ENCODE data around the gene YBX2. TPM values are rescaled to one million over a fixed set of nuclear protein-coding genes. Genes with fewer than 3 reads are reported as not detected.

YBX2 gene
- total and polyA plus RNA-seq, 4 donors, result 0.10 to 5.6 (median 0.60) TPM; not detected in 1

GRCh38 chr17:7241090-7241733 is 53.2 kb downstream of the YBX2 start:
- WGBS, 2 donors, result 27 to 28% methylated on average over 9 of the region's 9 CpGs
- ATAC-seq (ENCODE audit: low FRiP score), result no peak
- peak overlapping the region in 1 of 2 donors; percentile 38 for H3K27ac ChIP-seq (ENCODE audit: low read depth in 1 of 2, low read length in 2 of 2)

GRCh38 chr17:7240375-7240774 is 54.1 kb downstream of the YBX2 start:
- no peak for DNase-seq
- peaks cover 0 to 3% of the 10 kb centered on the region in 2 donors for H3K4me1 ChIP-seq (ENCODE audit: control insufficient read depth in 1 of 2, insufficient read depth in 2 of 2, low read length in 2 of 2)
- no peak for ATAC-seq (ENCODE audit: low FRiP score)
- H3K9me3 ChIP-seq (ENCODE audit: control insufficient read depth, low read length), result no peaks in the 10 kb centered on the region
- no peaks in the 10 kb centered on the region for H3K36me3 ChIP-seq (ENCODE audit: control insufficient read depth in 1 of 2, insufficient read depth in 2 of 2, low read length in 1 of 2)
- intact Hi-C loops (cut with DNase I), result no loop called here
- H3K27me3 ChIP-seq (ENCODE audit: control insufficient read depth in 1 of 2, insufficient read depth in 2 of 2, low read length in 1 of 2), result no peaks in the 10 kb centered on the region
- H3K27ac ChIP-seq (ENCODE audit: low read depth in 1 of 2, low read length in 2 of 2), result no peak overlapping the region
- WGBS, 2 donors, result 64 to 71% methylated on average over 4 of the region's 4 CpGs
- H3K4me3 ChIP-seq (ENCODE audit: low read length in 2 of 2), result no peak overlapping the region

More at GRCh38 chr17:7241090-7241733, 53.2 kb downstream of the YBX2 start:
- no peak for DNase-seq
- Histone ChIP-seq H3K27me3 (ENCODE audit: control insufficient read depth in 1 of 2, insufficient read depth in 2 of 2, low read length in 1 of 2) (no peaks in the 10 kb centered on the region), H3K4me1 (ENCODE audit: control insufficient read depth in 1 of 2, insufficient read depth in 2 of 2, low read length in 2 of 2) (peaks cover 0 to 3% of the 10 kb centered on the region in 2 donors), H3K9me3 (ENCODE audit: control insufficient read depth, low read length) (no peaks in the 10 kb centered on the region), H3K36me3 (ENCODE audit: control insufficient read depth in 1 of 2, insufficient read depth in 2 of 2, low read length in 1 of 2) (peaks cover 0 to 2% of the 10 kb centered on the region in 2 donors), H3K4me3 (ENCODE audit: low read length in 2 of 2) (peak overlapping the region; percentile 29 to 48)
- intact Hi-C loops (cut with DNase I), result no loop called here

GRCh38 chr17:7239091-7240027 is 55.1 kb downstream of the YBX2 start, which contains the start of gene PHF23:
TSS of gene PHF23 (minus strand) at chr17:7239457. CDS start at chr17:7239279, 178 bp downstream.
- Histone ChIP-seq H3K27ac (ENCODE audit: low read depth in 1 of 2, low read length in 2 of 2) (peak within 1 kb of the TSS; percentile 20 to 66), H3K9me3 (ENCODE audit: control insufficient read depth, low read length) (no peaks in the 10 kb centered on the region), H3K27me3 (ENCODE audit: control insufficient read depth in 1 of 2, insufficient read depth in 2 of 2, low read length in 1 of 2) (no peaks in the 10 kb centered on the region), H3K36me3 (ENCODE audit: control insufficient read depth in 1 of 2, insufficient read depth in 2 of 2, low read length in 1 of 2) (no peaks in the 10 kb centered on the region), H3K4me1 (ENCODE audit: control insufficient read depth in 1 of 2, insufficient read depth in 2 of 2, low read length in 2 of 2) (peaks cover 0 to 3% of the 10 kb centered on the region in 2 donors), H3K4me3 (ENCODE audit: low read length in 2 of 2) (peak within 1 kb of the TSS; percentile 93 to 96)
- DNase-seq, result peak; percentile 99
- WGBS, 2 donors, result 1% methylated on average over 61 to 72 of the region's 72 CpGs
- ATAC-seq (ENCODE audit: low FRiP score), result peak; percentile 88
- intact Hi-C loops (cut with DNase I), result no loop called here

GRCh38 chr17:7238420-7239090 is 55.9 kb downstream of the YBX2 start:
- intact Hi-C loops (cut with DNase I), result no loop called here
- WGBS, 2 donors, result 1% methylated on average over 28 to 39 of the region's 39 CpGs
- H3K4me3 ChIP-seq (ENCODE audit: low read length in 2 of 2), result peak overlapping the region; percentile 93 to 96
- peaks cover 0 to 3% of the 10 kb centered on the region in 2 donors for H3K4me1 ChIP-seq (ENCODE audit: control insufficient read depth in 1 of 2, insufficient read depth in 2 of 2, low read length in 2 of 2)
- no peaks in the 10 kb centered on the region for H3K27me3 ChIP-seq (ENCODE audit: control insufficient read depth in 1 of 2, insufficient read depth in 2 of 2, low read length in 1 of 2)
- H3K9me3 ChIP-seq (ENCODE audit: control insufficient read depth, low read length), result no peaks in the 10 kb centered on the region
- no peaks in the 10 kb centered on the region for H3K36me3 ChIP-seq (ENCODE audit: control insufficient read depth in 1 of 2, insufficient read depth in 2 of 2, low read length in 1 of 2)
- H3K27ac ChIP-seq (ENCODE audit: low read depth in 1 of 2, low read length in 2 of 2), result peak overlapping the region; percentile 20 to 66
- peak in 1 of 2 donors; percentile 57 for DNase-seq
- no peak for ATAC-seq (ENCODE audit: low FRiP score)

Other genes starting within 250 kb of the YBX2 start
Only the 30 nearest of the 31 such genes appear.
- gene ASGR2, start 179.8 kb downstream of the YBX2 start, total RNA-seq, result 1 to 10 TPM in 1 of 2 donors, under 1 TPM in 1; 0.75 to 1.6 TPM
- gene ASGR2, start 179.8 kb downstream of the YBX2 start, polyA plus RNA-seq, result under 1 TPM in 1 of 2 donors, not detected in 1; 0.15 TPM
- 1 to 10 TPM; 2.6 to 3.9 TPM for gene ASGR1, start 115.3 kb downstream of the YBX2 start, total RNA-seq
- 1 to 10 TPM; 2.0 to 5.4 TPM for gene ASGR1, start 115.3 kb downstream of the YBX2 start, polyA plus RNA-seq
- 10 to 100 TPM; 23.3 to 54.7 TPM for gene DLG4, start 74.8 kb downstream of the YBX2 start, total RNA-seq
- gene DLG4, start 74.8 kb downstream of the YBX2 start, polyA plus RNA-seq, result 10 to 100 TPM in 1 of 2 donors, 1 to 10 TPM in 1; 6.6 to 15.4 TPM
- 100 to 1,000 TPM; 387 to 486 TPM for gene ACADVL, start 74.7 kb downstream of the YBX2 start, total RNA-seq
- gene ACADVL, start 74.7 kb downstream of the YBX2 start, polyA plus RNA-seq, result 1,000 to 10,000 TPM in 1 of 2 donors, 100 to 1,000 TPM in 1; 159 to 1,724 TPM
- 10 to 100 TPM; 25.2 to 45.6 TPM for gene DVL2, start 60.1 kb downstream of the YBX2 start, total RNA-seq
- 10 to 100 TPM; 10.0 to 25.0 TPM for gene DVL2, start 60.1 kb downstream of the YBX2 start, polyA plus RNA-seq
- gene PHF23, start 55.2 kb downstream of the YBX2 start, total RNA-seq, result 10 to 100 TPM; 24.4 to 30.8 TPM
- gene PHF23, start 55.2 kb downstream of the YBX2 start, polyA plus RNA-seq, result 10 to 100 TPM; 19.2 to 28.4 TPM
- gene GABARAP, start 52.2 kb downstream of the YBX2 start, total RNA-seq, result 100 to 1,000 TPM; 405 to 430 TPM
- 100 to 1,000 TPM; 801 to 895 TPM for gene GABARAP, start 52.2 kb downstream of the YBX2 start, polyA plus RNA-seq
- 100 to 1,000 TPM in 1 of 2 donors, 10 to 100 TPM in 1; 92.9 to 105 TPM for gene CTDNEP1, start 42.9 kb downstream of the YBX2 start, total RNA-seq
- 100 to 1,000 TPM; 112 to 113 TPM for gene CTDNEP1, start 42.9 kb downstream of the YBX2 start, polyA plus RNA-seq
- gene ELP5, start 42.4 kb downstream of the YBX2 start, total RNA-seq, result 10 to 100 TPM; 26.6 to 31.0 TPM
- gene ELP5, start 42.4 kb downstream of the YBX2 start, polyA plus RNA-seq, result 10 to 100 TPM; 26.7 to 51.1 TPM
- gene CLDN7, start 32.2 kb downstream of the YBX2 start, total RNA-seq, result 1 to 10 TPM; 3.3 to 9.9 TPM
- gene CLDN7, start 32.2 kb downstream of the YBX2 start, polyA plus RNA-seq, result 10 to 100 TPM in 1 of 2 donors, 1 to 10 TPM in 1; 1.1 to 37.6 TPM
- gene SLC2A4, start 12.9 kb downstream of the YBX2 start, total RNA-seq, result 1 to 10 TPM; 2.5 to 3.9 TPM
- 1 to 10 TPM in 1 of 2 donors, under 1 TPM in 1; 0.63 to 1.6 TPM for gene SLC2A4, start 12.9 kb downstream of the YBX2 start, polyA plus RNA-seq
- 100 to 1,000 TPM; 198 to 280 TPM for gene EIF5A, start 13.0 kb upstream of the YBX2 start, total RNA-seq
- gene EIF5A, start 13.0 kb upstream of the YBX2 start, polyA plus RNA-seq, result 100 to 1,000 TPM; 223 to 232 TPM
- 10 to 100 TPM; 49.5 to 55.6 TPM for gene GPS2, start 20.7 kb upstream of the YBX2 start, total RNA-seq
- gene GPS2, start 20.7 kb upstream of the YBX2 start, polyA plus RNA-seq, result 10 to 100 TPM; 55.0 to 99.1 TPM
- 10 to 100 TPM; 24.5 to 36.7 TPM for gene NEURL4, start 34.7 kb upstream of the YBX2 start, total RNA-seq
- gene NEURL4, start 34.7 kb upstream of the YBX2 start, polyA plus RNA-seq, result 10 to 100 TPM in 1 of 2 donors, 1 to 10 TPM in 1; 7.3 to 52.8 TPM
- 10 to 100 TPM; 18.6 to 21.8 TPM for gene ACAP1, start 41.9 kb upstream of the YBX2 start, total RNA-seq
- 10 to 100 TPM in 1 of 2 donors, 1 to 10 TPM in 1; 6.5 to 10.8 TPM for gene ACAP1, start 41.9 kb upstream of the YBX2 start, polyA plus RNA-seq
- 10 to 100 TPM; 12.4 to 15.8 TPM for gene KCTD11, start 57.5 kb upstream of the YBX2 start, total RNA-seq
- gene KCTD11, start 57.5 kb upstream of the YBX2 start, polyA plus RNA-seq, result 10 to 100 TPM; 11.0 to 11.4 TPM
- gene TMEM95, start 60.5 kb upstream of the YBX2 start, total RNA-seq, result not detected
- not detected for gene TMEM95, start 60.5 kb upstream of the YBX2 start, polyA plus RNA-seq
- 1 to 10 TPM; 2.4 to 6.6 TPM for gene TNK1, start 86.5 kb upstream of the YBX2 start, total RNA-seq
- gene TNK1, start 86.5 kb upstream of the YBX2 start, polyA plus RNA-seq, result 1 to 10 TPM; 1.9 to 3.1 TPM
- gene PLSCR3, start 99.9 kb upstream of the YBX2 start, total RNA-seq, result 10 to 100 TPM; 41.2 to 43.1 TPM
- 10 to 100 TPM; 20.5 to 70.8 TPM for gene PLSCR3, start 99.9 kb upstream of the YBX2 start, polyA plus RNA-seq
- 10 to 100 TPM; 35.0 to 40.1 TPM for gene TMEM256, start 109.5 kb upstream of the YBX2 start, total RNA-seq
- gene TMEM256, start 109.5 kb upstream of the YBX2 start, polyA plus RNA-seq, result 100 to 1,000 TPM; 134 to 224 TPM
- gene NLGN2, start 113.2 kb upstream of the YBX2 start, total RNA-seq, result 10 to 100 TPM; 32.9 to 49.9 TPM
- 10 to 100 TPM in 1 of 2 donors, 1 to 10 TPM in 1; 2.4 to 28.8 TPM for gene NLGN2, start 113.2 kb upstream of the YBX2 start, polyA plus RNA-seq
- gene SPEM1, start 125.7 kb upstream of the YBX2 start, total RNA-seq, result not detected
- not detected for gene SPEM1, start 125.7 kb upstream of the YBX2 start, polyA plus RNA-seq
- gene SPEM2, start 131.0 kb upstream of the YBX2 start, total RNA-seq, result not detected
- not detected for gene SPEM2, start 131.0 kb upstream of the YBX2 start, polyA plus RNA-seq
- gene SPEM3, start 134.2 kb upstream of the YBX2 start, total RNA-seq, result not detected
- not detected for gene SPEM3, start 134.2 kb upstream of the YBX2 start, polyA plus RNA-seq
- gene TMEM102, start 140.8 kb upstream of the YBX2 start, total RNA-seq, result 1 to 10 TPM; 3.6 to 5.1 TPM
- gene TMEM102, start 140.8 kb upstream of the YBX2 start, polyA plus RNA-seq, result 1 to 10 TPM; 1.8 to 2.7 TPM
- 1 to 10 TPM; 1.2 to 8.0 TPM for gene FGF11, start 144.9 kb upstream of the YBX2 start, total RNA-seq
- under 1 TPM in 1 of 2 donors, not detected in 1; 0.54 TPM for gene FGF11, start 144.9 kb upstream of the YBX2 start, polyA plus RNA-seq
- gene CHRNB1, start 150.4 kb upstream of the YBX2 start, total RNA-seq, result 1 to 10 TPM; 6.2 to 8.8 TPM
- 10 to 100 TPM; 11.6 to 18.3 TPM for gene CHRNB1, start 150.4 kb upstream of the YBX2 start, polyA plus RNA-seq
- 10 to 100 TPM; 67.2 to 81.9 TPM for gene ZBTB4, start 185.0 kb upstream of the YBX2 start, total RNA-seq
- 10 to 100 TPM; 20.0 to 35.9 TPM for gene ZBTB4, start 185.0 kb upstream of the YBX2 start, polyA plus RNA-seq
- gene SLC35G6, start 186.8 kb upstream of the YBX2 start, total RNA-seq, result not detected
- not detected for gene SLC35G6, start 186.8 kb upstream of the YBX2 start, polyA plus RNA-seq
- gene POLR2A, start 189.7 kb upstream of the YBX2 start, total RNA-seq, result 100 to 1,000 TPM in 1 of 2 donors, 10 to 100 TPM in 1; 93.8 to 116 TPM
- 10 to 100 TPM; 13.4 to 27.9 TPM for gene POLR2A, start 189.7 kb upstream of the YBX2 start, polyA plus RNA-seq